Activated CD8-positive, alpha-beta T cell treated with anti-CD3 and anti-CD28 coated beads for 36 hours (primary cell): ENCODE measurements around the gene ASIC4. TPM values are rescaled to one million over a fixed set of nuclear protein-coding genes. Genes with fewer than 3 reads are reported as not detected.

Source experiments
- ATAC-seq: fragments of 200-7000 bp; cut with Tn5 transposase; one replicate; pipeline ENCODE4 v1.10.0; 2021; ENCODE audit warnings: mild to moderate bottlenecking, moderate library complexity
- CTCF ChIA-PET: fragments of 350-600 bp; sonication (Branson Sonifier 250); formaldehyde crosslinking; loops from one replicate; lab custom pipeline; 2021; ENCODE audit warnings: antibody characterized with exemption; lab: Charles Lee
- POLR2A ChIA-PET: fragments of 350-600 bp; sonication (Branson Sonifier 250); formaldehyde crosslinking; loops from one replicate; lab custom pipeline; 2021; ENCODE audit warnings: antibody characterized with exemption; lab: Charles Lee
- DNase-seq: peaks from one replicate; pipeline ENCODE4 v3.0.0-alpha.2; 2020
- H3K27ac Mint-ChIP-seq: one replicate; pipeline ENCODE4 v1.8.0; 2021; ENCODE audit warnings: mild to moderate bottlenecking, mixed read lengths
- H3K27me3 Mint-ChIP-seq: one replicate; pipeline ENCODE4 v1.8.0; 2021; ENCODE audit warnings: mixed read lengths
- H3K36me3 Mint-ChIP-seq: one replicate; pipeline ENCODE4 v1.8.0; 2021; ENCODE audit warnings: low read depth, mixed read lengths
- H3K4me1 Mint-ChIP-seq: one replicate; pipeline ENCODE4 v1.8.0; 2021; ENCODE audit warnings: low read depth, mixed read lengths
- H3K4me3 Mint-ChIP-seq: one replicate; pipeline ENCODE4 v1.8.0; 2021; ENCODE audit warnings: mild to moderate bottlenecking, moderate library complexity, mixed read lengths
- H3K9me3 Mint-ChIP-seq: one replicate; pipeline ENCODE4 v1.8.0; 2021; ENCODE audit warnings: mixed read lengths
- intact Hi-C: fragments of 100-400 bp; cut with micrococcal nuclease; formaldehyde crosslinking; loops from one replicate; pipeline ENCODE4 v1.10.0; 2022
- total RNA-seq, 2 experiments: library from RNA; stranded (reverse); gene quantifications; one replicate each; pipeline ENCODE4 v1.2.3, GENCODE V29; 2021
- TF ChIP-seq, protein P1 (sequence below): fragments of 200-600 bp; IDR thresholded peaks from one replicate; pipeline ENCODE4 v1.8.0; 2022; ENCODE audit warnings: antibody characterized with exemption, mild to moderate bottlenecking

The ASIC4 gene
- total RNA-seq, 2 experiments from 2014 or later: not detected

DNA sequence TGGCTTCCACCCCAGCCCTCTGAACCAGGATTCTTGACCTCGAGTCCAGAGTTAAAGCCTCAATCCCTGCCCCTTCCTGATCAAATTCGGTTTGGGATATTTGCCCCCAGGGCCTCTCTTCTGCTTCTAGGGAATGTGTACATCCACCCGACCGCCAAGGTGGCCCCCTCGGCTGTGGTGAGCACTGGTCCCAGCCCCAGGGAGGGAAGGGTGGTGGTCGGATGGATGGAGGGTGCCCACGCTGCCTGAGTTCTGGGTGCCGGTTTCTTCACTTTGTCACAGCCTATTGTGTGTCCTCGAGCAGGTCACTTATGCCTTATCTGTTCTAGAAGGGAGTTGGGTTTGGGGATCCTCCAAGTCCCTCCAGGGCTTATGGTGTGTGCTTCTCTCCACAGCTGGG lies 8.7 kb upstream of the ASIC4 start:
- intact Hi-C loops: no loop called here
- peaks cover 15% of the 10 kb centered on the region for H3K4me1 Mint-ChIP-seq

DNA sequence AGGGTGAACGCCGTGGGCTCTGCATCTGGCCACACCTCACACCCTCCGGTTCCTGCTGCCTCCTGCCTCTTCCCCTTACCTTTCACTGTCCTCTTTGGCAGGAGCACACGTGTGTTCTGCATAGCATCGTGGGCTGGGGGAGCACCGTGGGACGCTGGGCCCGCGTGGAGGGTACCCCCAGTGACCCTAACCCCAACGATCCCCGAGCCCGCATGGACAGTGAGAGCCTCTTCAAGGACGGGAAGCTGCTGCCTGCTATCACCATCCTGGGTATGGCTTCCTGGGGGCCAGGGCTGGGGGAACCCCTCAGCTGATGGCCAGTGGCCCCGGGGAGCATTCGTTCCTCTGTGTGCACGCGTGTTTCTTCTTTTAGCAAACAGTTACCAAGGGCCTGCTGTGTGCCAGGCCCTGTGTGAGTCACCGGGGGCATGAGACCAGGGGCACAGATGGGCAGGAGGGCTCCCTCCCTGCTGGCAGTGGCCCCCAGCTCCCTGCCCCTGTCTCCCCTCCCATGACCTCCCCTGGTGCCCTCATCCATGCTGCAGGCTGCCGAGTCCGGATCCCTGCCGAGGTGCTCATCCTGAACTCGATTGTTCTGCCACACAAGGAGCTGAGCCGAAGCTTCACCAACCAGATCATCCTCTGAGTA lies 8.0 kb upstream of the ASIC4 start:
- intact Hi-C loops: no loop called here
- H3K27ac Mint-ChIP-seq: no peak overlapping the region
- no peaks in the 10 kb centered on the region for H3K9me3 Mint-ChIP-seq
- H3K36me3 Mint-ChIP-seq: peaks cover 29% of the 10 kb centered on the region
- ChIA-PET POLR2A (no interaction called here), CTCF (interaction anchor here (4.4 to 7.2 kb wide), 3 partner anchors 9 to 23 kb away, joined by 34 to 86 read pairs (median 71); partner anchors contain the start of gene GMPPA)
- DNase-seq (no peak), ATAC-seq (no peak)
- TF ChIP-seq, protein P1, sequence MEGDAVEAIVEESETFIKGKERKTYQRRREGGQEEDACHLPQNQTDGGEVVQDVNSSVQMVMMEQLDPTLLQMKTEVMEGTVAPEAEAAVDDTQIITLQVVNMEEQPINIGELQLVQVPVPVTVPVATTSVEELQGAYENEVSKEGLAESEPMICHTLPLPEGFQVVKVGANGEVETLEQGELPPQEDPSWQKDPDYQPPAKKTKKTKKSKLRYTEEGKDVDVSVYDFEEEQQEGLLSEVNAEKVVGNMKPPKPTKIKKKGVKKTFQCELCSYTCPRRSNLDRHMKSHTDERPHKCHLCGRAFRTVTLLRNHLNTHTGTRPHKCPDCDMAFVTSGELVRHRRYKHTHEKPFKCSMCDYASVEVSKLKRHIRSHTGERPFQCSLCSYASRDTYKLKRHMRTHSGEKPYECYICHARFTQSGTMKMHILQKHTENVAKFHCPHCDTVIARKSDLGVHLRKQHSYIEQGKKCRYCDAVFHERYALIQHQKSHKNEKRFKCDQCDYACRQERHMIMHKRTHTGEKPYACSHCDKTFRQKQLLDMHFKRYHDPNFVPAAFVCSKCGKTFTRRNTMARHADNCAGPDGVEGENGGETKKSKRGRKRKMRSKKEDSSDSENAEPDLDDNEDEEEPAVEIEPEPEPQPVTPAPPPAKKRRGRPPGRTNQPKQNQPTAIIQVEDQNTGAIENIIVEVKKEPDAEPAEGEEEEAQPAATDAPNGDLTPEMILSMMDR: no peak
- peaks cover 13% of the 10 kb centered on the region for H3K4me1 Mint-ChIP-seq
- no peak overlapping the region for H3K4me3 Mint-ChIP-seq
- peaks cover 20% of the 10 kb centered on the region for H3K27me3 Mint-ChIP-seq

More for the DNA sequence above, 8.7 kb upstream of the ASIC4 start:
- TF ChIP-seq, protein P1: no peak
- Mint-ChIP-seq H3K4me3 (no peak overlapping the region), H3K27ac (no peak overlapping the region), H3K9me3 (no peaks in the 10 kb centered on the region), H3K36me3 (peaks cover 29% of the 10 kb centered on the region), H3K27me3 (peaks cover 15% of the 10 kb centered on the region)
- POLR2A ChIA-PET: no interaction called here
- no peak for DNase-seq
- CTCF ChIA-PET: interaction anchor here (2.8 to 7.2 kb wide), 2 partner anchors 8 to 25 kb away, joined by 10 to 86 read pairs; partner anchors contain the start of gene GMPPA
- no peak for ATAC-seq

DNA sequence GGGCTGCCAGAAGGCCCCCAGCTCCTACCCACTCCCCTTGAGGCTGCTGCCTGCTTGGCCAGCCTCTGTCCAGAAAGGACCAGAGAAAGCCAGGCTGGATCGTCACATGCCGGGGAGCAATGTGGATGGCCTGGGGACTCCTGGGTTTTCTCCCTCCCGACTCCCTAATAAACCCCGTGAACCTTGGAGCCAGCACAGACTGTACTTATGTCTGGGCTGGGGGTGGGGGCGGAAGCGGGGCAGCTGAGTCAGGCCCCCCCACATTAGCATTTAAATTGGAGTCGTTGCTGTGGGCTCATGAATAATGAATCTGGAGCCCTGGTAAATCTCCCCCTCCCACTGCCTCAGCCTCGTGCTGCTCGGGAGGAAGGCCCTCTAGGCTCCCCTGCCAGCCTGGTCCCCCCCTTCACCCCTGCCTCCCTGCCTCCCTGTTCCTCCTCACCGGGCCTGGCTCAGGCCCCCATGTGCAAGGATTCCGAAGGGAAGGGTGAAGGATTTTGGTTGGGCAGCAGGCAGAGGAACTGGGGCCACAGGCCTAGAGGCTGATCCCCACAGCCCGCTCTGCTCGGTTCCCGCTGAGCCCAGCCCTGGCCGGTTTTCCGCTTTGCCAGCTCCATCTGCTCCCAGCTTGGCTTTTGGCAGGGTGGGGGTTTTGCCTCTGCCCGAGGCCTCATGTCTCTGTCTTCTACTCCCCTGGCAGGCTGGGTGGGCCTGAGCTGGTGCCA lies 7.3 kb upstream of the ASIC4 start:
- intact Hi-C loops: no loop called here
- ChIA-PET CTCF (interaction anchor here (1.1 to 7.2 kb wide), 6 partner anchors 9 to 104 kb away, joined by 4 to 86 read pairs (median 24); partner anchors contain the start of gene GMPPA), POLR2A (no interaction called here)
- TF ChIP-seq, protein P1: no peak
- DNase-seq: no peak
- Mint-ChIP-seq H3K27ac (no peak overlapping the region), H3K4me3 (no peak overlapping the region), H3K4me1 (peaks cover 11% of the 10 kb centered on the region), H3K36me3 (peaks cover 27% of the 10 kb centered on the region), H3K9me3 (no peaks in the 10 kb centered on the region), H3K27me3 (peaks cover 25% of the 10 kb centered on the region)
- ATAC-seq: no peak

DNA sequence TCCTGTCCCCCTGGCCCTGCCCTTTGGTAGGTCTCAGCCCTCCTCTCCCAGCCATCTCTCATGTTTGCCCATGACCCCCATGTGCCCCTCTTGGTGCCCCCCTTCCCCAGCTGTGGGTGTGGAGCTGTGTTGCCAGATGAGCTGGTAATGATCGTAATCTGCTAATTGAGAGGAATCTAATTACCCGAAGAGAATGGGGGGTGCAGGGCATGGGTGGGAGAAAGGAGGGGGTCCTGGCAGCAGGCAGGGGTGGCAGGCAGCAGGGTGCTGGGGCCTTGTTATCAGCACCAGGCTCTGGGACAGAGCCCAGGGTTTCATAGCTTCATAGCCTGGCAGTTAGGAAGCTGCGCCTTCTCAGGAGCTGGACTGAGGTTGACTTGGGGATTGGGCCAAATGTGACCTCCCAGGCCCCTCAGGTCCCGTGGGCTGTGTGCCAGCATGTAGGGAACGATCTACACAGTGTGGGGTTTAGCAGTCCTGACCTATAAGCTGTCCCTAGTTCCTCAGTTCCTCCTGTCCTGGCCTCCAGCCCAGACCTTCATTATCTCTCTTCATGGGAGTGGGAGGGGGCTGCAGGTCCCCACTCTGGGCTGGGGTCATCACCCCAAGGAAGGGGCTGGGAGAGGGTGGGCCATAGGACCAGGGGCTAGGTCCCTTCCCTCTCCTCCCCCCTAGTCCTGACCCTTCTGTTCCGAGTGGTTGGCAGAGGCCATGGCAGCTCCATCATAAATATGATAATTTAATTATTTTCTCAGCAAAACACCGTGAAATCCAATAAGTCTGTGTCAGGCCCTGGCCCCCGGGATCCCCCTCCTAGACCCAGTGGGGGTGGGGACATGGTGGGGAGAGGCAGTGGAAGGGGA lies 6.5 kb upstream of the ASIC4 start:
- H3K4me1 Mint-ChIP-seq: peaks cover 11% of the 10 kb centered on the region
- intact Hi-C loops: no loop called here
- no peaks in the 10 kb centered on the region for H3K9me3 Mint-ChIP-seq
- DNase-seq: no peak
- POLR2A ChIA-PET: no interaction called here
- no peak for ATAC-seq
- H3K36me3 Mint-ChIP-seq: peaks cover 26% of the 10 kb centered on the region
- H3K27me3 Mint-ChIP-seq: peaks cover 29% of the 10 kb centered on the region
- CTCF ChIA-PET: interaction anchor here (0.8 to 7.2 kb wide), 9 partner anchors 10 to 106 kb away, joined by 3 to 86 read pairs (median 10); partner anchors contain the start of gene GMPPA
- no peak overlapping the region for H3K4me3 Mint-ChIP-seq
- TF ChIP-seq, protein P1: no peak
- no peak overlapping the region for H3K27ac Mint-ChIP-seq
